HK-2 (cell line): ENCODE measurements around the gene TENT5A.
"Not testable (repeated sequence)": the region's sequence is repeated elsewhere in the genome, so short reads cannot be mapped to it uniquely, and the experiment has no call there.

Experiments
- DNase-seq: peaks from one replicate; pipeline ENCODE4 v3.0.0-alpha.2; 2018; ENCODE audit not compliant: unreplicated experiment

TENT5A gene

GRCh38 chr6:81750681-81751387 lies 1.6 kb downstream of the TENT5A start:
- DNase-seq: no peak

- DNase-seq: no peak
Observed at GRCh38 chr6:81750200-81750599, 2.3 kb downstream of the TENT5A start.

GRCh38 chr6:81749707-81750106 lies 2.8 kb downstream of the TENT5A start:
- DNase-seq: no peak

GRCh38 chr6:81748994-81749393 lies 3.5 kb downstream of the TENT5A start:
- no peak for DNase-seq

- DNase-seq: no peak
Observed at GRCh38 chr6:81747327-81747726, 5.2 kb downstream of the TENT5A start.

GRCh38 chr6:81744131-81744530 lies 8.3 kb downstream of the TENT5A start:
- DNase-seq: no peak

GRCh38 chr6:81743649-81744048 lies 8.8 kb downstream of the TENT5A start:
- DNase-seq: no peak

- no peak for DNase-seq
Observed at GRCh38 chr6:81741689-81742088, 10.8 kb downstream of the TENT5A start.

GRCh38 chr6:81740591-81740990 lies 11.9 kb downstream of the TENT5A start:
- DNase-seq: not testable (repeated sequence)

GRCh38 chr6:81739230-81740195 lies 13.0 kb downstream of the TENT5A start:
- DNase-seq: no peak

GRCh38 chr6:81736428-81736827 lies 16.1 kb downstream of the TENT5A start:
- DNase-seq: no peak

GRCh38 chr6:81735756-81736380 lies 16.6 kb downstream of the TENT5A start:
- DNase-seq: no peak

- no peak for DNase-seq
Observed at GRCh38 chr6:81734500-81735150, 17.9 kb downstream of the TENT5A start.

GRCh38 chr6:81734081-81734480 lies 18.4 kb downstream of the TENT5A start:
- DNase-seq: no peak

- no peak for DNase-seq
Observed at GRCh38 chr6:81731814-81732213, 20.7 kb downstream of the TENT5A start.

- DNase-seq: no peak
Observed at GRCh38 chr6:81727876-81728517, 24.5 kb downstream of the TENT5A start.

GRCh38 chr6:81725127-81725526 lies 27.4 kb downstream of the TENT5A start:
- no peak for DNase-seq

- DNase-seq: no peak
Observed at GRCh38 chr6:81722506-81723223, 29.8 kb downstream of the TENT5A start.

- no peak for DNase-seq
Observed at GRCh38 chr6:81720427-81720826, 32.1 kb downstream of the TENT5A start.

GRCh38 chr6:81718126-81718525 lies 34.4 kb downstream of the TENT5A start:
- no peak for DNase-seq

- no peak for DNase-seq
Observed at GRCh38 chr6:81714684-81715083, 37.8 kb downstream of the TENT5A start.
